Right renal pelvis (tissue), 4 donors: ENCODE results near the gene TMC4. TPM values are rescaled to one million over a fixed set of nuclear protein-coding genes. Genes with fewer than 3 reads are reported as not detected.

Experiments
- DNase-seq, 4 donors: peaks; one replicate each; pipeline ENCODE4 v3.0.0-alpha.2; 2013; ENCODE audit warnings: low read depth in 4 of 4, low spot score in 3 of 4, missing footprints in 1 of 4
- polyA plus RNA-seq, 4 donors: library from polyadenylated mRNA; unstranded; fragments of 120-200 nt; gene quantifications; one replicate each; pipeline ENCODE4 v1.2.1, GENCODE V29; 2013; ENCODE audit not compliant: insufficient read length in 4 of 4

Gene TMC4
- polyA plus RNA-seq, 4 donors: 26.9 to 35.6 (median 33.7) TPM

DNA sequence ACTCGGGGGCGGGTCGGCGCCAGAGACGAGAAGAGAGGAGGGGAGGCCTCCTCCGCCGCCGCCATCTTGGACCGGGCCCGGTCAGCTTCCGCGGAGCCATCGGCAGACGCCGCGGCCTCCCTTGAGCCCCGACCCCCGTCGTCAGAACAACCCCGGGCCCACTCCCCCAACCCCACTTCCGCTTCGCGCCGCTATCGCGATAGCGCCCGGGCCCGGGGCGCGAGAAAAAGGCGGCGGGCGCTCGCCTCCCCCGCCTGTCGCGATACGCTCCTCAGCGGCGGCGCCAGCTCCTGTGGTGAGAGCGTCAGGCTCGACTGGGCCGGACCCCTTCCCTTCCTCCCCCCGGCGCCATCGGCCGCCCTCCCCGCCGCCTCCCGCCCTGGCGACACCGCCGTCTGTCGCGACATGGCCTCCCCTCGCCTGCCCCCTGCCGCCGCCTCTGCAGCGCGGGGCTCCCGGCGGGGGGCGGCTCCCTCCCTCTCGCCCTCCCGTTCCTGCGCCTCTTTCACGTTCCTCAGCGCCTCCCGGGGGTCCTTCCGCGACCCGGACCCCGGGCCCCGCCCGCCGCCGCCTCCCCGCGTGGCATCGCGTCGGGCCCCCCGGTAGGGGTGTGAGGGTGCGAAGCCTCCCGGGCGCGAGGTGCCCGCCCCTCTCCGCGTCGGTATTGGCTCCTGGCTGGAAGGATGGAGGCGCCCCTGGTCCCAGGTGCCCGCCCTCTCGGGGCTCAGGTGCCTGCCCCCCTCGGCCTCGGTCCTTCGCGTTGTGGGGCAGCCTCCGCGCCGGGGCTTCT is 35.1 kb downstream of the TMC4 start, which contains the start of gene CNOT3:
TSS of gene CNOT3 (plus strand) at position 64 of the 790 bp plus-strand sequence. CDS start 5,217 bp downstream, outside the sequence.
- DNase-seq: no peak

DNA sequence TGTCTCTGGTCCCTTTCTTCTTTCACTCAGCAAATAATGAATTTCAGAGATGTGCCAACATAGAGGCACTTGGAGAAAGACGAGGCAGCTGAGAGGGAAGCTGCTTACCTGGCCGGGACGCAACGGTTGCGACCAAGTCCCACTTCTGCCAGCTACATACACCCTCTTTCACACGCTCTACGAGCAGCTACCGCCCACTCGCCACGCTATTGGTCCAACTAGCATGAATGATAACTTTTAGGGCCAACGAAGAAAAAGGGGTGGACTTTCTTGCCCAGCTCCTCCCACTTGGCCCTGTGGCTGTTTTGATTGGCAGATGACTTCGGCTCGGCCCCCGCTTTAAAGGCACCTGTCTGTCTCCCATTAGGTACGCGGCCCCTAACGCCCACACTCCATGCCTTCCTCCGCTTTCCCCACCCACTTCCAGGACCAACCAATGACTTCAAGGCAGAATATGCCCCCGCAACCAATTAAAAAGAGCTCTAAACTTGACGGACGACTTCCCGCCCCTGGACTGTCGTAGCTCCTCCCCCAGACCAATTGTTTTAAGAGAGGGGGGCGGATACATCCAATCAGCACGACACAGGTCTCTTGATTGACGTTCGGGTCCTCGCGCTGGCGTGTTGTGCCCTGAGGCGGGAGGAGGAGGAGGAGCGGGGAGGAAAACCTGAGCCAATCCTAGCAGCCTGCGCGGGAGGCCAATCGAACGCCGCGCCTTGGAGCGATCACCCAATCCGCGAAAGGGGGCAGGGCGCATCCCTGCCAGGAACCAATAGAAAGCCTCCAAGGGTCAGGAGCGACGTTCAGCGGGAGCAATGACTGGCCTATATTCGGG is 35.9 kb downstream of the TMC4 start:
- peak; percentile 95 to 100 (median 100) for DNase-seq

GRCh38 chr19:54136086-54136863 is 36.7 kb downstream of the TMC4 start:
- DNase-seq: no peak

DNA sequence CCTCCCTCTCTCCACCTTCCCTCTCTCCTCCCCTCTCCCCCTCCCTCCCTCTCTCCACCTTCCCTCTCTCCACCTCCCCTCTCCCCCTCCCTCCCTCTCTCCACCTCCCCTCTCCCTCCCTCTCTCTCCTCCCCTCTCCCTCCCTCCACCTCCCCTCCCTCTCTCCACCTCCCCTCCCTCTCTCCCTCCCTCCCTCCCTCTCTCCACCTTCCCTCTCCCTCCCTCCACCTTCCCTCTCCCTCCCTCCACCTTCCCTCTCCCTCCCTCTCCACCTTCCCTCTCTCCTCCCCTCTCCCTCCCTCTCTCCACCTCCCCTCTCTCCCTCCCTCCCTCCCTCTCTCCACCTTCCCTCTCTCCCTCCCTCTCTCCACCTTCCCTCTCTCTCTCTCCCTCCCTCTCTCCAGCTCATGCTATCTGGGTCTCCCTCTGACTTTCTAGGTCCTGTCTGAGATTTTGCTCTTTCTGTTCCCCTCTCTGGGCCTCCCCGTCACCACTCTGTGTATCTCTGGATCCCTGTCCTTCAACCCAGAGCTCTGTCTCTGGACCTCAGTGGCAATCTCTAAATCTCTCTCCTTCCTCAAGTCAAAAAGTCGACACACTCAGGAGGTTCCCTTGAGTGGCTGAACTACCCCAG is 38.9 kb downstream of the TMC4 start:
- DNase-seq: no peak

- DNase-seq: no peak
Measured at GRCh38 chr19:54133312-54133956, 39.5 kb downstream of the TMC4 start.

DNA sequence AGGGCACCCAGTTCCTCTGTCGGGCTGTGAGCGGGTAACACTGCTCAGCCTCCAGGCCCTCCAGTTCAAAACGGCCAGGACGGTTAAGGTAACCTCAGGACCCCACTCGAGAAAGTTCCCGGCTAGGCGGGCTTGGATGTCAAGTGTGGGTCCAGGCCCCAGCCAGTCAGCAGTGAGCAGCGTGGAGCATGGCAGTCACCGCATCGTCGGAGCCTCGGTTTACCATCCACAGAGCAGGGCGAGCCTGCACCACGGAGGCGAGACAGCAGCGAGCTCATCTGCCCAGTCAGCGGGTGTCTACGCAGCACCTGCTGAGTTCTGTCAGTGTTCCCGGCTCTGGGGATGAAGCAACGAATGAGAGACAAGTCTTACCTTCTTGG is 43.4 kb downstream of the TMC4 start:
- DNase-seq: no peak

DNA sequence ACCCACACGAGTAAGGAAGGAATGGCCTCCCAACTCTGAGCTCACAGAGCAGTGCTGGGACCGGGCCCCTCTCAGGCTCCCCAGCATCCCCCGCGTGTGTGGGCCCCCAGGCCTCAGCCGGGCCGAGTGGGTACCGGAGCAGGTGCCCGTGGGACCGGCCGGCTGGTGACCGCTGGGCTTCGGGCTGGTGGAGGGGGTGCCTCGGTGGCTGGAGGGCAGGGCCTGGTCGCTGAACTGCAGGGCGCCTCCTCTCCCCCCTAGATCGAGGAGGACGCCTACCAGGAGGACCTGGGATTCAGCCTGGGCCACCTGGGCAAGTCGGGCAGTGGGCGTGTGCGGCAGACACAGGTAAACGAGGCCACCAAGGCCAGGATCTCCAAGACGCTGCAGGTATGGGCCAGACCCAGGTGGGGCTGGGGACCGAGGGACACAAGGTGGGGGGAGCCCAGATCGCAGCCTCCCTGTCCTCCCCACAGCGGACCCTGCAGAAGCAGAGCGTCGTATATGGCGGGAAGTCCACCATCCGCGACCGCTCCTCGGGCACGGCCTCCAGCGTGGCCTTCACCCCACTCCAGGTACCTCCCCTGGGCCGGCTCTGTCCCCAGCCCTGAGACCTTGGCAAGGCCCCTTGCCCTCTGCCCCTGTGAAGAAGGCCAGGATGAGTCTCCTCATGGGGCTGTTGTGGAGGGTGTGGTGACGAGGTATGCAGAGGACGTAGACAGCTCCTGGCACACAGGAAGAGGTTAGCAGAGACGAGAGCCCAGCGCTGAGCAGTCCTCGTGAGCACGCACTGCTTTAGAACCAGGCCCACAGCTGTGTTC is 44.0 kb downstream of the TMC4 start:
- DNase-seq: no peak

DNA sequence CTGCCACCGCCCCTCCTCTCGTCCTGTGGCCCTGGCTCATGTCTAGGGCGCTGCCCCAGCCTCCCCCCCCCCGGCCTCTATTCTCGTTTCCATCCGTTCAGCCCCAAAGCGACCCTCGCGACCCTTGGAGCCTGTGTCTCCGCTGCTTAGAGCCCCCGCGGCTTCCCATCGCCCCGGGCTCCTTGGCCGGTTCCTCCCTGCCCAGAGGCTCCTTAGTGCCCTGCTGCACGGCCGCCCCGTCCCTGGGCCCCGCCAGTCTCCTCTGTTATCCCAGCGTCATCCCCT is 44.6 kb downstream of the TMC4 start:
- no peak for DNase-seq

DNA sequence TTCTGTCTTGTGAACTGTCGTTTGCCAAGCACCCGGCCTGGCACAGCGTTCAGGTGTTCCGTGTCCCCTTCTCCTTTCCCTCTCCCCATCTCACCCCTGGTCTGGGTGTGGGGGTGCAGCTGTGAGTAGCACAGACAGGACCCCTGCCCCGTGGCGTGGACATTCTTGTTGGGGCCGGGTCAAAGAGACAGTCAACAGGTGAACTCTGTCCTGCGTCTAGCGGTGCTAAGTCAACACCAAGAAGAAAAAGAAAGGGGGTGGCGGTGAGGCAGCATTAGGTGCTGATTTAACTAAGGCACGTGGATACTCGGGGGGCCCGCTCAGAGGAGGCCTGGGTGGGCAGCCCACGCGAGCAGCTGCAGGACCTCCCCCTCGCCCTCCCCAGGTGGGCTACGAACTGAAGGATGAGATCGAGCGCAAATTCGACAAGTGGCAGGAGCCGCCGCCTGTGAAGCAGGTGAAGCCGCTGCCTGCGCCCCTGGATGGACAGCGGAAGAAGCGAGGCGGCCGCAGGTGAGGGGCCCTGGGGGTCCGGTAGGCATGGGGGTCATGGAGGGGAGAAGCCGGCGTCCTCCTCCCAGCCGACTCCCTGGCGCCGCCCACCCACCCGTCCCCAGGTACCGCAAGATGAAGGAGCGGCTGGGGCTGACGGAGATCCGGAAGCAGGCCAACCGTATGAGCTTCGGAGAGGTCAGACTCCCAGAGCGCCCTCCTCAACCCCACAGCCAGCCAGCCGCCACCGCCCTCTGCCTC is 45.1 kb downstream of the TMC4 start:
- no peak for DNase-seq

DNA sequence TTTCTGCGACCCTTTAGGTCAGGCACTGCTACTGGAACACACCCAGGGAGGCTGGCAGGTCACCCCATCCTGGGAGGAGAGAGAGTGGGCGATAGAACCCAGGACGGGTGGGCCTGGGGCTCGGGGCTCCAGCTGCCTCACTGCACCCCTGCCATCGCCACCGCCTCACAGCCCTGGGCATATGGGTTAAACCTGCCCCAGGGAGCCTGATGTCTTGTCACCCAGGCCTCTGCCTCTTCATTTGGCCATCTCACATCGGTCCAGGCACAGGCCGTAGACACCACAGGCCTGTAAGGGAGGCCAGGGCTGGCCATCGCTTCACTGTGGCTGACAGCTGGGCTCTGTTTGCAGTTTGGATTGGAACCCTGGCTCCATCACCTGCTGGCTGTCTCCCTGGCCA is 47.2 kb downstream of the TMC4 start:
- no peak for DNase-seq

DNA sequence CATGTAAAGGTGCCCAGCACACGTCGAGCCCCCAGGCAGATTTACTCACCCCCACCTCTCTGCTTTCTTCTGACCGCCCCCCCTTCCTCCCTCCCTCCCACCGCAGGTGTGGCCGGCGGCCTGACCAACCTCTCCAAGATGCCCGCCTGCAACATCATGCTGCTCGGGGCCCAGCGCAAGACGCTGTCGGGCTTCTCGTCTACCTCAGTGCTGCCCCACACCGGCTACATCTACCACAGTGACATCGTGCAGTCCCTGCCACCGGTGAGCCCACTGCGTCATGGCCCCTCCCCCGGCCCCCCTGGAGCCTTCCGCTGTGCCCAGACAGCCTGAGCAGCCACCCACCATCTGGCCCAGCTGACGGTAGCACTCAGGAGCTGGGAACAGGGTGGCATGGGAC is 48.6 kb downstream of the TMC4 start:
- DNase-seq: no peak

DNA sequence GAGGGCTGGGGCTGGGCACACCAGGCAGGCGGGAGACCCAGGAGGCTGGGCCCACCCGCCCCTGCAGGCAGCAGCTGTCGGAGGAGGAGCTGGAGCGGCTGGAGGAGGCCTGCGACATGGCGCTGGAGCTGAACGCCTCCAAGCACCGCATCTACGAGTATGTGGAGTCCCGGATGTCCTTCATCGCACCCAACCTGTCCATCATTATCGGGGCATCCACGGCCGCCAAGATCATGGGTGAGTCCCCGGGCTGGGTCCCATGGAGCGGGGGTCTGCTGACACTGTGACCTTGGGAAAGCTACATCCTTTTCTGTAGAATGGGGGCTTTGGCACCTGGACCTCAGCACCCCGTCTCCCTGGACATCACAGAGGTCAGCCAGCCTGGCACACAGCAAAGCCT is 49.3 kb downstream of the TMC4 start:
- DNase-seq: no peak

DNA sequence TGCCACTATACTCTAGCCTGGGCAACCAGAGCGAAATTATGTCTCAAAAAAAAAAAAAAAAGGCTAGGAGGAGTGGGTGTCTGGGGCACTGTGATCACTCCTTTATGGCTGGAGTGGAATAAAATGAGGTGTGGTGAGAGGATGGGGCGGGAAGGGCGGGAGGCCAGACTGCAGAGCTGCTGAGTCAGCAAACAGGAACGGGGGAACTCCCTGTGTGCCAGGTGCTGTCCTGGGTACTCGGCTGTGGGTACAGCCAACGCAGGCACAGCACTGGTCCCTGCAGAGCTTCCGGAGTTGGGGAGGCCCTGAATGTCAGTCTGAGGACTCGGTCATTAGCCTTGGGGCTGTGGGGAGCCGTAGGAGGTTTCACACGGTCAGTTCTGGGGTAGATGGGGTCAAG is 51.7 kb downstream of the TMC4 start:
- no peak for DNase-seq

GRCh38 chr19:54115109-54116063 is 57.6 kb downstream of the TMC4 start, which contains the start of the genes PRPF31 and TFPT:
Gene PRPF31, plus strand, starts transcription at chr19:54115754. Its CDS starts 2,525 bp downstream, at chr19:54118279.
Gene TFPT, minus strand, starts transcription at chr19:54115657. Its CDS starts 388 bp downstream, at chr19:54115269.
- DNase-seq: peak; percentile 97 to 99 (median 98)

DNA sequence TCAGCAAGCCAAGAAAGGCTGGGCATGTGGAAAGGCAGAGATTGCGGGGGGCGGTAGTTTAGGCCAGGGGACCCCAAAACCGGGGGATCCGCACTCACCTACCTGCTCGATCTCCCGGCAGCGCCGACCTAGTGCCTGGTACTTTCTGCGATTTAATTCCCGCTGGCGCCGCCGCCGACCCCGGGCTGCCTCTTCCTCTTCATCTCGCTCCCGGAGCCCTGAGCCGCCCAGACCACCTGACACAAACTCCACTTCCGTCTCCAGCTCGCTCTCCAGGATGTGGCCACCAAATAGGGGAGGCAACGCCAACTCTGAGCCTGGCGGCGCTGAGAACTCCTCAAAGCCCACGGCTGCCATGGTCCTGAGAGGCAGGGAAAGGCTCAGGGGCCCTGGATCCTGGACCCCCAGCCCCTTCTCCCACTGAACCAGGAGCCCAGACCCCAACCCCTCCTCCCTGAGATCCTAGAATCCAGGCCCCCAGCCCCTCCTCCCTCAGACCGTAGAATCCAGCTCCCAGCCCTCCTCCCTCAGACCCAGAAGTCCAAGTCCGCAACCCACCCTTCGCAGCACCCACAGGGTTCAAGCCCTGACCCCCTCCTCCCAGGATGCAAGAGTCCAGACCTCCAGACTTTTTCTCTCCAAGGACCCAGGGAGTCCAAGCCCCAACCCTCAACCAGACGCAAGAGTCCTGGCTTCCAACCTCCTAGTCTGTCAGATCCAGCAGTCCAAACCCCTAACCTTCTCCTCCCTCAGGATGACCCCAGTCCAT is 58.4 kb downstream of the TMC4 start:
- no peak for DNase-seq
